HepG2 (cell line): ENCODE results near the gene BCAM. TPM values are rescaled to one million over a fixed set of nuclear protein-coding genes. Genes with fewer than 3 reads are reported as not detected.

ENCODE experiments used
- CHD4 ChIP-seq: fragments of 200-600 bp; sonication (generic); IDR thresholded peaks from 2 replicates; pipeline ENCODE4 v1.7.0; 2017; ENCODE audit warnings: mild to moderate bottlenecking, low read length, borderline replicate concordance
- EHMT2 ChIP-seq: fragments of 200-600 bp; sonication (generic); IDR thresholded peaks from 2 replicates; pipeline ENCODE4 v1.7.0; 2017; ENCODE audit warnings: antibody characterized with exemption, low read depth, low read length, borderline replicate concordance
- ETV6 ChIP-seq: sonication (generic); formaldehyde crosslinking; conservative IDR thresholded peaks from 2 replicates; pipeline ENCODE4 v1.4.0; 2020; ENCODE audit warnings: missing genetic modification reagents
- HNRNPL ChIP-seq: fragments of 200-400 bp; formaldehyde crosslinking; IDR thresholded peaks from 2 replicates; pipeline ENCODE4 v1.6.1; 2017; ENCODE audit warnings: mild to moderate bottlenecking, low read depth, low read length
- KDM6A ChIP-seq: IDR thresholded peaks from 2 replicates; pipeline ENCODE4 v1.6.1; 2016; ENCODE audit warnings: low read depth
- RBAK ChIP-seq: sonication (generic); formaldehyde crosslinking; IDR thresholded peaks from 2 replicates; pipeline ENCODE4 v1.5.1; 2020; ENCODE audit warnings: mild to moderate bottlenecking, missing genetic modification reagents
- RBFOX2 ChIP-seq: fragments of 200-400 bp; formaldehyde crosslinking; IDR thresholded peaks from 2 replicates; pipeline ENCODE4 v1.6.1; 2017; ENCODE audit warnings: low read depth, mild to moderate bottlenecking, low read length
- SKI ChIP-seq: fragments of 450-650 bp; IDR thresholded peaks from one replicate; pipeline ENCODE4 v1.6.1; 2018; ENCODE audit warnings: mild to moderate bottlenecking; ENCODE audit not compliant: partially characterized antibody
- TCF7 ChIP-seq: sonication (generic); IDR thresholded peaks from 2 replicates; pipeline ENCODE4 v1.6.1; 2016; ENCODE audit warnings: antibody characterized with exemption, low read depth
- THAP11 ChIP-seq: IDR thresholded peaks from 2 replicates; pipeline ENCODE4 v1.6.1; 2016; ENCODE audit warnings: missing biosample characterization, missing genetic modification reagents
- ZNF234 ChIP-seq: sonication (generic); formaldehyde crosslinking; conservative IDR thresholded peaks from 2 replicates; pipeline ENCODE4 v1.5.1; 2020; ENCODE audit warnings: mild to moderate bottlenecking, missing genetic modification reagents
- ZNF263 ChIP-seq: sonication (generic); formaldehyde crosslinking; IDR thresholded peaks from 2 replicates; pipeline ENCODE4 v1.4.0; 2020; ENCODE audit warnings: missing genetic modification reagents
- ZNF737 ChIP-seq: sonication (generic); formaldehyde crosslinking; IDR thresholded peaks from 2 replicates; pipeline ENCODE4 v1.5.0; 2020; ENCODE audit warnings: missing genetic modification reagents, mild to moderate bottlenecking, borderline replicate concordance
- ZNF773 ChIP-seq: sonication (generic); formaldehyde crosslinking; IDR thresholded peaks from 2 replicates; pipeline ENCODE4 v1.4.0; 2020; ENCODE audit warnings: missing genetic modification reagents, borderline replicate concordance
- polyA plus RNA-seq, 8 experiments: library from polyadenylated mRNA; depleted of rRNA in 3 of 8; stranded (reverse) in 7 of 8; unstranded in 1 of 8; fragments of >200 nt; fragmentation: Illumina TruSeq in 4 of 8; extraction: Trizol in 4 of 8; gene quantifications; 2 replicates each; pipeline versions ENCODE4 v1.2.1 to v1.2.3, GENCODE V29; 2011 to 2016; ENCODE audit warnings: low read depth in 4 of 8, missing spikeins in 1 of 8, mixed read lengths in 1 of 8; ENCODE audit not compliant: insufficient read depth in 1 of 8
- total RNA-seq, 5 experiments: library from RNA; depleted of rRNA; stranded (reverse); fragments of >200 nt; fragmentation: Illumina TruSeq; extraction: Trizol; gene quantifications; 2 replicates each; pipeline ENCODE4 v1.2.3, GENCODE V29; 2016; ENCODE audit warnings: low read depth in 1 of 5
- TF ChIP-seq, protein P1 (sequence below): IDR thresholded peaks from 2 replicates; pipeline ENCODE4 v1.6.1; 2016; ENCODE audit warnings: low read depth, missing genetic modification reagents, missing compliant biosample characterization
- TF ChIP-seq, protein P2 (sequence below): sonication (generic); formaldehyde crosslinking; IDR thresholded peaks from 2 replicates; pipeline ENCODE4 v1.5.0; 2020; ENCODE audit warnings: mild to moderate bottlenecking, missing genetic modification reagents
- TF ChIP-seq, protein P3 (sequence below): sonication (generic); formaldehyde crosslinking; IDR thresholded peaks from 2 replicates; pipeline ENCODE4 v1.9.0; 2021; ENCODE audit warnings: missing genetic modification reagents, mild to moderate bottlenecking, borderline replicate concordance
- TF ChIP-seq, protein P4 (sequence below): IDR thresholded peaks from 2 replicates; pipeline ENCODE4 v1.6.1; 2016; ENCODE audit warnings: missing genetic modification reagents, missing compliant biosample characterization

The BCAM gene
- total and polyA plus RNA-seq, 2 of the 13 experiments (the other 11 are each of a cell fraction or from before 2014, with no cell fraction given): 51.2 to 62.7 TPM

DNA sequence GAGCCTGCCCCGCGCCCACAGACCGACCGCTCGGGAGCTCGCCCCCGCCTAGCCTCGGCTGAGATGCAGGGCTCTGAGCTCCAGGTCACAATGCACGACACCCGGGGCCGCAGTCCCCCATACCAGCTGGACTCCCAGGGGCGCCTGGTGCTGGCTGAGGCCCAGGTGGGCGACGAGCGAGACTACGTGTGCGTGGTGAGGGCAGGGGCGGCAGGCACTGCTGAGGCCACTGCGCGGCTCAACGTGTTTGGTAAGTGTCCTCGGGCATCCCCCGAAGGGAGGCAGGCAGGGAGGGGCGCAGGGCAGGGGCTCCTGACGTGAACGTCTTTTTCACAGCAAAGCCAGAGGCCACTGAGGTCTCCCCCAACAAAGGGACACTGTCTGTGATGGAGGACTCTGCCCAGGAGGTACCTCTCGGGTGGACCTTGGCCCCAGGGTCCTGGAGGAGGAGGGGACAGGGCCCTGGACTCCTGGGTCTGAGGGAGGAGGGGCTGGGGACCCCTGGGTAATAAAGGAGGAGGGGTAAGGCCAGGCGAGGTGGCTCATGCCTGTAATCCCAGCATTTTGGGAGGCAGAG, 3.3 kb downstream of the BCAM start (continued):
- TF ChIP-seq, protein P1, sequence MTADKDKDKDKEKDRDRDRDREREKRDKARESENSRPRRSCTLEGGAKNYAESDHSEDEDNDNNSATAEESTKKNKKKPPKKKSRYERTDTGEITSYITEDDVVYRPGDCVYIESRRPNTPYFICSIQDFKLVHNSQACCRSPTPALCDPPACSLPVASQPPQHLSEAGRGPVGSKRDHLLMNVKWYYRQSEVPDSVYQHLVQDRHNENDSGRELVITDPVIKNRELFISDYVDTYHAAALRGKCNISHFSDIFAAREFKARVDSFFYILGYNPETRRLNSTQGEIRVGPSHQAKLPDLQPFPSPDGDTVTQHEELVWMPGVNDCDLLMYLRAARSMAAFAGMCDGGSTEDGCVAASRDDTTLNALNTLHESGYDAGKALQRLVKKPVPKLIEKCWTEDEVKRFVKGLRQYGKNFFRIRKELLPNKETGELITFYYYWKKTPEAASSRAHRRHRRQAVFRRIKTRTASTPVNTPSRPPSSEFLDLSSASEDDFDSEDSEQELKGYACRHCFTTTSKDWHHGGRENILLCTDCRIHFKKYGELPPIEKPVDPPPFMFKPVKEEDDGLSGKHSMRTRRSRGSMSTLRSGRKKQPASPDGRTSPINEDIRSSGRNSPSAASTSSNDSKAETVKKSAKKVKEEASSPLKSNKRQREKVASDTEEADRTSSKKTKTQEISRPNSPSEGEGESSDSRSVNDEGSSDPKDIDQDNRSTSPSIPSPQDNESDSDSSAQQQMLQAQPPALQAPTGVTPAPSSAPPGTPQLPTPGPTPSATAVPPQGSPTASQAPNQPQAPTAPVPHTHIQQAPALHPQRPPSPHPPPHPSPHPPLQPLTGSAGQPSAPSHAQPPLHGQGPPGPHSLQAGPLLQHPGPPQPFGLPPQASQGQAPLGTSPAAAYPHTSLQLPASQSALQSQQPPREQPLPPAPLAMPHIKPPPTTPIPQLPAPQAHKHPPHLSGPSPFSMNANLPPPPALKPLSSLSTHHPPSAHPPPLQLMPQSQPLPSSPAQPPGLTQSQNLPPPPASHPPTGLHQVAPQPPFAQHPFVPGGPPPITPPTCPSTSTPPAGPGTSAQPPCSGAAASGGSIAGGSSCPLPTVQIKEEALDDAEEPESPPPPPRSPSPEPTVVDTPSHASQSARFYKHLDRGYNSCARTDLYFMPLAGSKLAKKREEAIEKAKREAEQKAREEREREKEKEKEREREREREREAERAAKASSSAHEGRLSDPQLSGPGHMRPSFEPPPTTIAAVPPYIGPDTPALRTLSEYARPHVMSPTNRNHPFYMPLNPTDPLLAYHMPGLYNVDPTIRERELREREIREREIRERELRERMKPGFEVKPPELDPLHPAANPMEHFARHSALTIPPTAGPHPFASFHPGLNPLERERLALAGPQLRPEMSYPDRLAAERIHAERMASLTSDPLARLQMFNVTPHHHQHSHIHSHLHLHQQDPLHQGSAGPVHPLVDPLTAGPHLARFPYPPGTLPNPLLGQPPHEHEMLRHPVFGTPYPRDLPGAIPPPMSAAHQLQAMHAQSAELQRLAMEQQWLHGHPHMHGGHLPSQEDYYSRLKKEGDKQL (CRISPR knock-in tag): no peak
- TF ChIP-seq KDM6A (CRISPR knock-in tag): peak; percentile 67
- TF ChIP-seq, protein P2, sequence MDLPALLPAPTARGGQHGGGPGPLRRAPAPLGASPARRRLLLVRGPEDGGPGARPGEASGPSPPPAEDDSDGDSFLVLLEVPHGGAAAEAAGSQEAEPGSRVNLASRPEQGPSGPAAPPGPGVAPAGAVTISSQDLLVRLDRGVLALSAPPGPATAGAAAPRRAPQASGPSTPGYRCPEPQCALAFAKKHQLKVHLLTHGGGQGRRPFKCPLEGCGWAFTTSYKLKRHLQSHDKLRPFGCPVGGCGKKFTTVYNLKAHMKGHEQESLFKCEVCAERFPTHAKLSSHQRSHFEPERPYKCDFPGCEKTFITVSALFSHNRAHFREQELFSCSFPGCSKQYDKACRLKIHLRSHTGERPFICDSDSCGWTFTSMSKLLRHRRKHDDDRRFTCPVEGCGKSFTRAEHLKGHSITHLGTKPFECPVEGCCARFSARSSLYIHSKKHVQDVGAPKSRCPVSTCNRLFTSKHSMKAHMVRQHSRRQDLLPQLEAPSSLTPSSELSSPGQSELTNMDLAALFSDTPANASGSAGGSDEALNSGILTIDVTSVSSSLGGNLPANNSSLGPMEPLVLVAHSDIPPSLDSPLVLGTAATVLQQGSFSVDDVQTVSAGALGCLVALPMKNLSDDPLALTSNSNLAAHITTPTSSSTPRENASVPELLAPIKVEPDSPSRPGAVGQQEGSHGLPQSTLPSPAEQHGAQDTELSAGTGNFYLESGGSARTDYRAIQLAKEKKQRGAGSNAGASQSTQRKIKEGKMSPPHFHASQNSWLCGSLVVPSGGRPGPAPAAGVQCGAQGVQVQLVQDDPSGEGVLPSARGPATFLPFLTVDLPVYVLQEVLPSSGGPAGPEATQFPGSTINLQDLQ: no peak
- no peak for TF ChIP-seq THAP11 (CRISPR knock-in tag)
- TF ChIP-seq EHMT2: no peak
- TF ChIP-seq ZNF737 (CRISPR knock-in tag): no peak
- peak; percentile 90 for TF ChIP-seq RBFOX2
- TF ChIP-seq ETV6 (CRISPR knock-in tag): no peak
- TF ChIP-seq TCF7: no peak
- TF ChIP-seq, protein P3, sequence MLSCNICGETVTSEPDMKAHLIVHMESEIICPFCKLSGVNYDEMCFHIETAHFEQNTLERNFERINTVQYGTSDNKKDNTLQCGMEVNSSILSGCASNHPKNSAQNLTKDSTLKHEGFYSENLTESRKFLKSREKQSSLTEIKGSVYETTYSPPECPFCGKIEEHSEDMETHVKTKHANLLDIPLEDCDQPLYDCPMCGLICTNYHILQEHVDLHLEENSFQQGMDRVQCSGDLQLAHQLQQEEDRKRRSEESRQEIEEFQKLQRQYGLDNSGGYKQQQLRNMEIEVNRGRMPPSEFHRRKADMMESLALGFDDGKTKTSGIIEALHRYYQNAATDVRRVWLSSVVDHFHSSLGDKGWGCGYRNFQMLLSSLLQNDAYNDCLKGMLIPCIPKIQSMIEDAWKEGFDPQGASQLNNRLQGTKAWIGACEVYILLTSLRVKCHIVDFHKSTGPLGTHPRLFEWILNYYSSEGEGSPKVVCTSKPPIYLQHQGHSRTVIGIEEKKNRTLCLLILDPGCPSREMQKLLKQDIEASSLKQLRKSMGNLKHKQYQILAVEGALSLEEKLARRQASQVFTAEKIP (CRISPR knock-in tag): no peak
- no peak for TF ChIP-seq ZNF773 (CRISPR knock-in tag)
- TF ChIP-seq HNRNPL: peak; percentile 83
- TF ChIP-seq CHD4: no peak
- no peak for TF ChIP-seq SKI
- peak; percentile 51; the same call in 1 of the 2 replicates for TF ChIP-seq ZNF263 (CRISPR knock-in tag)
- TF ChIP-seq, protein P4, sequence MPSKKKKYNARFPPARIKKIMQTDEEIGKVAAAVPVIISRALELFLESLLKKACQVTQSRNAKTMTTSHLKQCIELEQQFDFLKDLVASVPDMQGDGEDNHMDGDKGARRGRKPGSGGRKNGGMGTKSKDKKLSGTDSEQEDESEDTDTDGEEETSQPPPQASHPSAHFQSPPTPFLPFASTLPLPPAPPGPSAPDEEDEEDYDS (CRISPR knock-in tag): no peak
- TF ChIP-seq RBAK (CRISPR knock-in tag): 0 out of 2 replicates have a peak, but pooled peaks have one; percentile 42
- TF ChIP-seq ZNF234 (CRISPR knock-in tag): no peak
